ENCODE results near the gene SHROOM3. TPM values are rescaled to one million over a fixed set of nuclear protein-coding genes. Genes with fewer than 3 reads are reported as not detected.

SHROOM3 gene
- total RNA-seq, 1 experiment from 2014 or later = 27.6 TPM

DNA sequence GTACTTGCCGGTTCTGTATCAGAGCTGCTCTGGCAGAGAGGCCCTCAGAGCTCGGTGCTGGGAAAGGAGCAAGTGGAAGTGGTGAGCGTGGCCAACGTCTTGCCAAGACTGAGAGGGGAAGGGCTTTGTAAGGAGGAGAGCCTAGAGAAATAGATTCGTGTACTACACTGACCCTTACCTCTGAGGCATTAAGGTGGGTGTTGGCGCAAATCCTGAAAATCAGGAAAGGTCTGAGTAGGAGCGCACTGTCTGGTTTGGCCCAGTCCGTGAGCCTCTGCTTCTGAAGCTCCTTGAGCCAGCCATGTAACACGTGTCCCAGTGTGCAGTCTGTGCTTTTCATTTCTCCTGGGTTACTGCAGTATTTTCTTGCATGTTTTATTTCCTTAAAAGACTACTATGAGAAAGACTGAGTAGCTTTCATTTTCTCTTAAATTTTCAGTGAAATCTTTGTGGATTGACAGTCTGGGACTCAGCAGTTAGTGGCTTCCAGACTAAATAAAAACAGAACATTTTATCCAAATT, 322.4 kb downstream of the SHROOM3 start:
- H3K9ac ChIP-seq (ENCODE audit: extremely low read depth, insufficient read length, low read length) = no peak overlapping the region
- H2BK15ac ChIP-seq (ENCODE audit: low read depth, low read length) = no peak overlapping the region
- no peak overlapping the region for H3K27ac ChIP-seq (ENCODE audit: insufficient read length, low read depth, low read length)
- H2BK12ac ChIP-seq (ENCODE audit: insufficient read length, low read depth, low read length) = no peak overlapping the region
- H3K79me1 ChIP-seq (ENCODE audit: insufficient read depth, low read depth, low read length, poor library complexity, severe bottlenecking) = no peaks in the 10 kb centered on the region
- H3K9me3 ChIP-seq (ENCODE audit: control insufficient read depth, low read depth, low read length) = no peaks in the 10 kb centered on the region
- Mint-ChIP-seq H3K36me3 (ENCODE audit: insufficient read depth in 1 of 3, low read depth in 3 of 3) (peaks cover 36 to 72% (median 67%) of the 10 kb centered on the region in 3 experiments), H3K27ac (peak overlapping the region in 2 of 3 experiments; percentile 71 to 84; a peak in 4 of 7 replicates), H3K27me3 (ENCODE audit: low read depth) (no peaks in the 10 kb centered on the region), H3K4me3 (no peak overlapping the region), H3K9me3 (no peaks in the 10 kb centered on the region; a peak in 1 of 5 replicates), H3K4me1 (peaks cover 2 to 4% of the 10 kb centered on the region in 2 experiments; a peak in 3 of 4 replicates)
- no peak overlapping the region for H3T11ph ChIP-seq (ENCODE audit: low read length)
- H3K27me3 ChIP-seq (ENCODE audit: insufficient read depth, low read length) = no peaks in the 10 kb centered on the region
- no peak overlapping the region for H3K14ac ChIP-seq (ENCODE audit: insufficient read depth, low read length)
- H3K18ac ChIP-seq (ENCODE audit: insufficient read length, low read depth, low read length) = no peak overlapping the region
- H3K79me2 ChIP-seq (ENCODE audit: insufficient read depth, low read length) = no peaks in the 10 kb centered on the region
- H4K5ac ChIP-seq (ENCODE audit: insufficient read length, low read depth, low read length) = no peak overlapping the region
- TF ChIP-seq, protein P1, sequence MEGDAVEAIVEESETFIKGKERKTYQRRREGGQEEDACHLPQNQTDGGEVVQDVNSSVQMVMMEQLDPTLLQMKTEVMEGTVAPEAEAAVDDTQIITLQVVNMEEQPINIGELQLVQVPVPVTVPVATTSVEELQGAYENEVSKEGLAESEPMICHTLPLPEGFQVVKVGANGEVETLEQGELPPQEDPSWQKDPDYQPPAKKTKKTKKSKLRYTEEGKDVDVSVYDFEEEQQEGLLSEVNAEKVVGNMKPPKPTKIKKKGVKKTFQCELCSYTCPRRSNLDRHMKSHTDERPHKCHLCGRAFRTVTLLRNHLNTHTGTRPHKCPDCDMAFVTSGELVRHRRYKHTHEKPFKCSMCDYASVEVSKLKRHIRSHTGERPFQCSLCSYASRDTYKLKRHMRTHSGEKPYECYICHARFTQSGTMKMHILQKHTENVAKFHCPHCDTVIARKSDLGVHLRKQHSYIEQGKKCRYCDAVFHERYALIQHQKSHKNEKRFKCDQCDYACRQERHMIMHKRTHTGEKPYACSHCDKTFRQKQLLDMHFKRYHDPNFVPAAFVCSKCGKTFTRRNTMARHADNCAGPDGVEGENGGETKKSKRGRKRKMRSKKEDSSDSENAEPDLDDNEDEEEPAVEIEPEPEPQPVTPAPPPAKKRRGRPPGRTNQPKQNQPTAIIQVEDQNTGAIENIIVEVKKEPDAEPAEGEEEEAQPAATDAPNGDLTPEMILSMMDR (conservative IDR thresholded peaks at IDR 0.05) = no peak
- no peaks in the 10 kb centered on the region for H3K23me2 ChIP-seq (ENCODE audit: insufficient read length, low read depth, low read length, poor library complexity, severe bottlenecking)
- H3K4me2 ChIP-seq (ENCODE audit: insufficient read depth, insufficient read length, low read length) = no peak overlapping the region
- no peak overlapping the region for H3K4ac ChIP-seq (ENCODE audit: low read depth, low read length)
- H4K91ac ChIP-seq (ENCODE audit: insufficient read length, low read depth, low read length) = no peak overlapping the region
- H2BK5ac ChIP-seq (ENCODE audit: insufficient read length, low read length) = no peak overlapping the region
- no peak overlapping the region for H3K56ac ChIP-seq (ENCODE audit: insufficient read length, low read depth, low read length)
- H2AFZ ChIP-seq (ENCODE audit: low read length) = no peak overlapping the region
- H2BK20ac ChIP-seq (ENCODE audit: low read depth, low read length, poor library complexity, severe bottlenecking) = no peak overlapping the region
- no peak for DNase-seq
- no peaks in the 10 kb centered on the region for H3K4me1 ChIP-seq (ENCODE audit: insufficient read depth, low read length)
- WGBS (ENCODE audit: extremely low coverage, insufficient read length, low lambda C conversion rate) = no CpG with 5 or more reads among the region's 9 CpGs
- H2AK5ac ChIP-seq (ENCODE audit: insufficient read length, low read length) = no peak overlapping the region
- no peak overlapping the region for H2BK120ac ChIP-seq (ENCODE audit: low read depth, low read length, poor library complexity, severe bottlenecking)
- no peak overlapping the region for H4K8ac ChIP-seq (replicated peaks; ENCODE audit: insufficient read length, low read depth, low read length)
- no peaks in the 10 kb centered on the region for H4K20me1 ChIP-seq (ENCODE audit: control insufficient read depth, insufficient read depth, insufficient read length)
- no peak overlapping the region for H3K23ac ChIP-seq (ENCODE audit: insufficient read length, low read depth, low read length)
